COLO668 (cell line): Measurements from ENCODE around the gene KDM8.

Experiments used
- DNase-seq: peaks from one replicate; lab custom pipeline; 2025; ENCODE audit not compliant: unreplicated experiment; lab: John Stamatoyannopoulos, UW

Gene KDM8

GRCh38 chr16:27203507-27204311, at the start of gene KDM8:
Gene KDM8, plus strand, starts transcription at chr16:27203526. Its CDS starts 6,598 bp downstream, at chr16:27210124.
- peak; percentile 99 for DNase-seq

GRCh38 chr16:27154705-27155521, 48.4 kb upstream of the KDM8 start:
- peak; percentile 34 for DNase-seq

- DNase-seq: no peak
Observed at GRCh38 chr16:27156579-27156978, 46.7 kb upstream of the KDM8 start.

- no peak for DNase-seq
Observed at GRCh38 chr16:27161398-27161797, 41.9 kb upstream of the KDM8 start.

GRCh38 chr16:27164352-27164751, 39.0 kb upstream of the KDM8 start:
- no peak for DNase-seq

GRCh38 chr16:27165576-27165975, 37.8 kb upstream of the KDM8 start:
- DNase-seq: no peak

GRCh38 chr16:27168790-27169189, 34.5 kb upstream of the KDM8 start:
- DNase-seq: no peak

- DNase-seq: peak; percentile 31
Observed at GRCh38 chr16:27169511-27170071, 33.7 kb upstream of the KDM8 start.

- DNase-seq: no peak
Observed at GRCh38 chr16:27171584-27171983, 31.7 kb upstream of the KDM8 start.

- peak; percentile 30 for DNase-seq
Observed at GRCh38 chr16:27174007-27174406, 29.3 kb upstream of the KDM8 start.

GRCh38 chr16:27174798-27175197, 28.5 kb upstream of the KDM8 start:
- DNase-seq: no peak

- DNase-seq: no peak
Observed at GRCh38 chr16:27175888-27176287, 27.4 kb upstream of the KDM8 start.

- no peak for DNase-seq
Observed at GRCh38 chr16:27177031-27177774, 26.1 kb upstream of the KDM8 start.

- peak; percentile 39 for DNase-seq
Observed at GRCh38 chr16:27179500-27180072, 23.7 kb upstream of the KDM8 start.

GRCh38 chr16:27181019-27181790, 22.1 kb upstream of the KDM8 start:
- no peak for DNase-seq

GRCh38 chr16:27182906-27183405, 20.4 kb upstream of the KDM8 start:
- no peak for DNase-seq

- DNase-seq: no peak
Observed at GRCh38 chr16:27185776-27186130, 17.6 kb upstream of the KDM8 start.

- no peak for DNase-seq
Observed at GRCh38 chr16:27188633-27189032, 14.7 kb upstream of the KDM8 start.

- no peak for DNase-seq
Observed at GRCh38 chr16:27189335-27189972, 13.9 kb upstream of the KDM8 start.
